ENCODE data around the gene RXRA. TPM values are rescaled to one million over a fixed set of nuclear protein-coding genes. Genes with fewer than 3 reads are reported as not detected.

The RXRA gene
- total RNA-seq, 2 experiments from 2014 or later = 22.1 to 22.5 TPM

DNA sequence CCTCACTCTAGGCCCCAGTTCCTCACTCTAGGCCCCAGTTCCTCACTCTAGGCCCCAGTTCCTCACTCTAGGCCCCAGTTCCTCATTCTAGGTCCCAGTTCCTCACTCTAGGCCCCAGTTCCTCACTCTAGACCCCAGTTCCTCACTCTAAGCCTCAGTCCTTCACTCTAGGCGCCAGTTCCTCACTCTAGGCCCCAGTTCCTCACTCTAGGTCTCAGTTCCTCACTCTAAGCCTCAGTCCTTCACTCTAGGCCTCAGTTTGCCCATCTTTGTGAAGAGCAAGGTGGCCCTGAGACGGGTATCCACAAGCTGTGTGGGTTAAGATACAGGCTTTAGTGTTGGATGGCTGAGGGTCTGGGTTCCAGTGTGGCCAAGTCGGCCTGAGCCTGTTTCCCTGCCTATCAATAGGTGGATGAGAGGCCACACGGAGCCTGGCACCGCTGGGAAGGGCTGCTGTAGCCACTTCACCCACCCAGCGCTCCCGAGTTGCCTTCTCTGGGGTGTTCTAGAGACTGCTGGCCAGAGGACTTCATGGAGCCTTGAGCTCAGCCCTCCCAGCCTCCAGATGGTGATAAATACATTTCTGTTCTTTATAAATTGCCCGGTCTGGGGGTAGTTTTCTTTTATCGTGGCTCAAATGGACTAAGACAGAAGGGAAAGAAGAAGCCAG is 150.2 kb downstream of the RXRA start:
- no peak overlapping the region for H3K27ac Mint-ChIP-seq
- H3K36me3 Mint-ChIP-seq = no peaks in the 10 kb centered on the region
- H3K4me3 Mint-ChIP-seq = no peak overlapping the region
- no peaks in the 10 kb centered on the region for H3K27me3 Mint-ChIP-seq
- H3K9me3 Mint-ChIP-seq = no peaks in the 10 kb centered on the region
- DNase-seq = no peak
- intact Hi-C loops (cut with micrococcal nuclease) = no loop called here
- no peaks in the 10 kb centered on the region for H3K4me1 Mint-ChIP-seq (ENCODE audit: low read depth)
- ChIA-PET POLR2A (no interaction called here), CTCF (no interaction called here)

GRCh38 chr9:134476942-134477335 is 150.7 kb downstream of the RXRA start:
- H3K9me3 Mint-ChIP-seq = no peaks in the 10 kb centered on the region
- no peak overlapping the region for H3K27ac Mint-ChIP-seq
- CTCF ChIA-PET = no interaction called here
- intact Hi-C loops (cut with micrococcal nuclease) = no loop called here
- POLR2A ChIA-PET = no interaction called here
- no peaks in the 10 kb centered on the region for H3K27me3 Mint-ChIP-seq
- no peaks in the 10 kb centered on the region for H3K4me1 Mint-ChIP-seq (ENCODE audit: low read depth)
- DNase-seq = no peak
- H3K36me3 Mint-ChIP-seq = no peaks in the 10 kb centered on the region
- no peak overlapping the region for H3K4me3 Mint-ChIP-seq

DNA sequence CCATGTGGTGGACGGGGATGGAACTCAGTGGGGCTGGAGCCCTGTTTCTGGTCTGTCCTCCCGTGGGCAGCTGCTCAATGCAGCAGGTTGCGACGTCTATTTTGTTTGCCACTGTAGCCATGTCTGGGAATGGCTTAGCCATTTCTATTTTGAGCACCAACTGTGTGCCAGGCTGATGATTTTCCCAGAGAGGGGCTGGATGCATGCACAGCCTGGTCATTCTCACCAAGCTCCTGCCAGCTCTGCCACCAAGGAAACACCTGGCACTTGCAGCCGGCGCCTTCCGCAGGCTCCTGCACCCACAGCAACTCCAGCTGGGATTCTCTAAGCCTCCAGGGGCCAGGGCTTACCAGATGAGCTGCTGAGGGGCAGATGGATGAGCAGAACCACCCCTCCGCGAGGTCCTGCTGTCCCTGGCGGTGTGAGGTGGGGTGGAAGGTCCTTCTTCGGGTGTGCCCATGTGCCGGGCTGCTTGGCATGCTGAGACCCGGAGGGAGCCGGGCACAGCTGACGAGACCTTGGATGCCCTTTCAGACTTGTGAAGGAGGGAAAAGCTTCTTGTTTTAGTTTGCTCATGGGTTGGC is 151.2 kb downstream of the RXRA start:
- Mint-ChIP-seq H3K27me3 (no peaks in the 10 kb centered on the region), H3K4me1 (ENCODE audit: low read depth) (no peaks in the 10 kb centered on the region), H3K36me3 (no peaks in the 10 kb centered on the region), H3K27ac (no peak overlapping the region), H3K9me3 (no peaks in the 10 kb centered on the region), H3K4me3 (no peak overlapping the region)
- ChIA-PET POLR2A (no interaction called here), CTCF (no interaction called here)
- no peak for DNase-seq
- intact Hi-C loops (cut with micrococcal nuclease) = no loop called here

DNA sequence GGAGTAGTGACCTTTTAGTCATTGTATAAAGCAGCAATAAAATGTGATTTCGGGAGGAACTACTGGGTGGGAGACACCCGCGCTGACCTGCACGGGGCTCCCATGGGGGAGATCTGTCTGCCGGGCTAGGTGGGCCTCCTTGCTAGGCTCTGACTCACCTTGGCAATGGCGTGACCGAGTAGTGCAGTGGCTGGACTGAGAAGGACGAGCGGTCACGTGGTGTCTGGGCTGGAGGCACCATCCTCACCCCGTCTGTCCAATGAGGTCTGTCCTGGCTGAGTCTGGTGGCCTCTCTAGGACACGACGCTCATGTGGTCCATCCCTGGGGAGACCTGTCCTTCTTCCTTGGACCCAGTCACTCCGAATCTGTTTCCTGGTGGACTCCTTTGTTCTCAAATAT is 151.7 kb downstream of the RXRA start:
- intact Hi-C loops (cut with micrococcal nuclease) = no loop called here
- H3K27ac Mint-ChIP-seq = no peak overlapping the region
- CTCF ChIA-PET = no interaction called here
- no peaks in the 10 kb centered on the region for H3K4me1 Mint-ChIP-seq (ENCODE audit: low read depth)
- DNase-seq = no peak
- no peaks in the 10 kb centered on the region for H3K36me3 Mint-ChIP-seq
- no peaks in the 10 kb centered on the region for H3K27me3 Mint-ChIP-seq
- POLR2A ChIA-PET = no interaction called here
- no peak overlapping the region for H3K4me3 Mint-ChIP-seq
- H3K9me3 Mint-ChIP-seq = no peaks in the 10 kb centered on the region

GRCh38 chr9:134481762-134482161 is 155.5 kb downstream of the RXRA start:
- CTCF ChIA-PET = no interaction called here
- Mint-ChIP-seq H3K27me3 (no peaks in the 10 kb centered on the region), H3K27ac (no peak overlapping the region), H3K4me3 (no peak overlapping the region), H3K9me3 (no peaks in the 10 kb centered on the region), H3K36me3 (no peaks in the 10 kb centered on the region), H3K4me1 (ENCODE audit: low read depth) (no peaks in the 10 kb centered on the region)
- POLR2A ChIA-PET = no interaction called here
- DNase-seq = no peak
- intact Hi-C loops (cut with micrococcal nuclease) = no loop called here

- ChIA-PET POLR2A (no interaction called here), CTCF (no interaction called here)
- intact Hi-C loops (cut with micrococcal nuclease) = no loop called here
Measured at GRCh38 chr9:134482226-134482625, 156.0 kb downstream of the RXRA start.

GRCh38 chr9:134483361-134484184 is 157.3 kb downstream of the RXRA start:
- Mint-ChIP-seq H3K4me1 (ENCODE audit: low read depth) (no peaks in the 10 kb centered on the region), H3K36me3 (no peaks in the 10 kb centered on the region), H3K27me3 (no peaks in the 10 kb centered on the region), H3K4me3 (no peak overlapping the region), H3K27ac (no peak overlapping the region), H3K9me3 (no peaks in the 10 kb centered on the region)
- DNase-seq = no peak
- intact Hi-C loops (cut with micrococcal nuclease) = no loop called here
- ChIA-PET CTCF (no interaction called here), POLR2A (no interaction called here)

More at GRCh38 chr9:134482226-134482625, 156.0 kb downstream of the RXRA start:
- Mint-ChIP-seq H3K9me3 (no peaks in the 10 kb centered on the region), H3K4me1 (ENCODE audit: low read depth) (no peaks in the 10 kb centered on the region), H3K27ac (no peak overlapping the region), H3K36me3 (no peaks in the 10 kb centered on the region), H3K4me3 (no peak overlapping the region), H3K27me3 (no peaks in the 10 kb centered on the region)
- no peak for DNase-seq

DNA sequence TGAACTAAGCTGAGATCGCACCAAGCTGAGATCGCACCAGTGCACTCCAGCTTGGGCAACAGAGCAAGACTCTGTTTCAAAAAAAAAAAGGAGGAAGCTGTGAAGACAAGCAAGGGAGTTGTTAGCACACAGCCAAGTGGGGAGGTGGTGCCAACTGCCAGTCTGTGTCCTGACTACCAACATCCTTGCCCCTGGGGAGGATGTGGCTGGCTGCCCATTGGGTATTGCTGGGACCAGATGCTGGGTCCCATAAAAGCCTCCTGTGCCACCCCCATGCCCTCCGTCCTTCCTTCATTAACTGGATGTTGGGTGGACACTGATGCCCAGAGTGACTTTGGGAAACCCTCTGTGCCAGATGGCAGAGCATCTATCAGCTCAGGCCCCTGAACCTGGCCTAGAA is 158.2 kb downstream of the RXRA start:
- Mint-ChIP-seq H3K4me1 (ENCODE audit: low read depth) (no peaks in the 10 kb centered on the region), H3K27me3 (no peaks in the 10 kb centered on the region), H3K4me3 (no peak overlapping the region), H3K36me3 (no peaks in the 10 kb centered on the region), H3K27ac (no peak overlapping the region), H3K9me3 (no peaks in the 10 kb centered on the region)
- intact Hi-C loops (cut with micrococcal nuclease) = no loop called here
- DNase-seq = no peak
- ChIA-PET CTCF (no interaction called here), POLR2A (no interaction called here)

DNA sequence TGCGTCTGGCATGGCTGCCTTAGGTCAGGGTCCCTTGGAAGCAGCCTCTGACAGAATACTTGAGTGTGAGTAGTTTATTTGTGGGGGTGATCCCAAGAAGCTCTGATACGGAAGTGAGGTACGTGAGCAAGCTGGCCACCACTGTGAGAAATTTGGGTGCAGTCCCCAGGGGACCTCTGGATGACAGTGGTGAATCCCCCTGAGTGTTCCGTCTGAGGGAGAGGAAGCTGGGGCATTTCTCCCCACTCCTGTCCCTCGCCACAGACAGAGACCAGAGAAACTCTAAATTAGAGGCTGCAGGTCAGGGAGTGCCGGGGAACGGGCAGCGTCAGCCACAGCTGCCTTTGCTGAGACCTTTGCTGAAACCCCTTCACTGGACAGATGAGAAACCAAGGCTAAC is 159.4 kb downstream of the RXRA start:
- H3K9me3 Mint-ChIP-seq = no peaks in the 10 kb centered on the region
- H3K27ac Mint-ChIP-seq = no peak overlapping the region
- intact Hi-C loops (cut with micrococcal nuclease) = no loop called here
- DNase-seq = no peak
- CTCF ChIA-PET = no interaction called here
- POLR2A ChIA-PET = no interaction called here
- no peaks in the 10 kb centered on the region for H3K4me1 Mint-ChIP-seq (ENCODE audit: low read depth)
- H3K36me3 Mint-ChIP-seq = no peaks in the 10 kb centered on the region
- no peak overlapping the region for H3K4me3 Mint-ChIP-seq
- H3K27me3 Mint-ChIP-seq = peaks cover 1% of the 10 kb centered on the region

- DNase-seq = no peak
- CTCF ChIA-PET = no interaction called here
- Mint-ChIP-seq H3K4me1 (ENCODE audit: low read depth) (no peaks in the 10 kb centered on the region), H3K27ac (no peak overlapping the region), H3K9me3 (no peaks in the 10 kb centered on the region), H3K36me3 (no peaks in the 10 kb centered on the region), H3K4me3 (no peak overlapping the region), H3K27me3 (peaks cover 2% of the 10 kb centered on the region)
- intact Hi-C loops (cut with micrococcal nuclease) = no loop called here
- POLR2A ChIA-PET = no interaction called here
Measured at GRCh38 chr9:134486143-134486591, 159.9 kb downstream of the RXRA start.

GRCh38 chr9:134486596-134486995 is 160.3 kb downstream of the RXRA start:
- no peak for DNase-seq
- Mint-ChIP-seq H3K4me3 (no peak overlapping the region), H3K9me3 (no peaks in the 10 kb centered on the region), H3K27me3 (peaks cover 3% of the 10 kb centered on the region), H3K27ac (no peak overlapping the region), H3K4me1 (ENCODE audit: low read depth) (no peaks in the 10 kb centered on the region), H3K36me3 (no peaks in the 10 kb centered on the region)
- intact Hi-C loops (cut with micrococcal nuclease) = no loop called here
- ChIA-PET POLR2A (no interaction called here), CTCF (no interaction called here)

Measured in activated CD4-positive, alpha-beta memory T cell treated with anti-CD3 and anti-CD28 coated beads for 36 hours (primary cell).